Measurements from ENCODE around the gene MED25.

- no peak for TF ChIP-seq EZH2 (IDR thresholded peaks at IDR 0.05; ENCODE audit: low read length, unreplicated experiment)
- TF ChIP-seq CTCF (conservative IDR thresholded peaks at IDR 0.05; ENCODE audit: low read depth, low read length), result no peak
- no peak for TF ChIP-seq EZH2phosphoT487 (IDR thresholded peaks at IDR 0.05; ENCODE audit: borderline replicate concordance, low read length)
Measured at GRCh38 chr19:49871349-49871985, 53.4 kb downstream of the MED25 start.
